Measurements from ENCODE around the gene LMO1.

LMO1 gene

DNA sequence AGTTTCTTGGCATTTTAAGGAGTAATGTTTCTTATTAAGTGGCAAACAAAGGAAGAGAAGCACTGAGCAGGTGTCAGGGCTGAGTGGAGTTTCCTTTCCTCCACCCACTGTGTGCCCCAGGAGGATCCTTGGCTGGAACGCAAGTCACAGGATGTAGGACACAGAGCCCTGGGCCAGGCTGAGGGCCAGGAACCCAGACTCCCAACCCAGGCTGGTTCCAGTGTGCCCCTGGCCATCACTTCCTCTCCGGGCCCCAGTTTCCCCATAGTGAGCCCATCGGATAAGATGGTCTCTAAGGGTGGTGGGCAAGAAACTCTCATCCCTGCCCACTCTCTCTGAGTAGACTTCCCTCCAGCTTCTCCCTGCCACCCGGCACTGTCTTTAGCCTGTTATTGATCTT is 45.3 kb downstream of the LMO1 start:
- in situ Hi-C loops (cut with MboI; ENCODE audit: low sequenced_read_pairs) = no loop called here
- H3K4me3 ChIP-seq = no peak overlapping the region
- no peaks in the 10 kb centered on the region for H3K9me3 ChIP-seq
- H3K36me3 ChIP-seq (replicated peaks) = no peaks in the 10 kb centered on the region
- H3K27me3 ChIP-seq (ENCODE audit: low read depth) = 0 out of 2 replicates have a peak, but pooled peaks cover 3% of the 10 kb centered on the region
- no peaks in the 10 kb centered on the region for H3K4me1 ChIP-seq
- no peak for DNase-seq (ENCODE audit: low spot score in 2 of 2)

DNA sequence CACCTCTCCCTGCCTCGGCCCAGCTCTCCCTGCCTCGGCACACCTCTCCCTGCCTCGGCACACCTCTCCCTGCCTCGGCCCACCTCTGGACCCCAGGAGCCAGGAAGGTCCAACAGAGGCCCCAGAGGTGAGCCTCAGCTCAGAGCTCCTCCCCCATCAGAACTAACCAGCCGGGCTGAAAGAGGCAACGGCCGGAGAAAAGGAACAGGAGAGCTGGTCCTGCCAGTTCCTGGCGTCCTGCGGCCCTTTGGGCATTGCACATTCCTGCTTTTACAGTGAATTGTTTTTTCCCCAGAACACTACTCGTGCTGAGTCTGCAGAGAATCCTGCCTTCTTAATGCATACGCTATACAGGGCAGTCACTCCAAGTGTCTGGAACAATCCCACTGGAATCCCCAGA is 45.8 kb downstream of the LMO1 start:
- DNase-seq (ENCODE audit: low spot score in 2 of 2) = no peak
- Histone ChIP-seq H3K4me3 (no peak overlapping the region), H3K36me3 (replicated peaks) (no peaks in the 10 kb centered on the region), H3K4me1 (no peaks in the 10 kb centered on the region), H3K27me3 (ENCODE audit: low read depth) (0 out of 2 replicates have a peak, but pooled peaks cover 3% of the 10 kb centered on the region), H3K9me3 (no peaks in the 10 kb centered on the region)
- in situ Hi-C loops (cut with MboI; ENCODE audit: low sequenced_read_pairs) = no loop called here

GRCh38 chr11:8217136-8217535 is 46.5 kb downstream of the LMO1 start:
- Histone ChIP-seq H3K36me3 (replicated peaks) (no peaks in the 10 kb centered on the region), H3K4me3 (no peak overlapping the region), H3K27me3 (ENCODE audit: low read depth) (0 out of 2 replicates have a peak, but pooled peaks cover 3% of the 10 kb centered on the region), H3K4me1 (no peaks in the 10 kb centered on the region), H3K9me3 (no peaks in the 10 kb centered on the region)
- DNase-seq (ENCODE audit: low spot score in 2 of 2) = no peak
- in situ Hi-C loops (cut with MboI; ENCODE audit: low sequenced_read_pairs) = no loop called here

DNA sequence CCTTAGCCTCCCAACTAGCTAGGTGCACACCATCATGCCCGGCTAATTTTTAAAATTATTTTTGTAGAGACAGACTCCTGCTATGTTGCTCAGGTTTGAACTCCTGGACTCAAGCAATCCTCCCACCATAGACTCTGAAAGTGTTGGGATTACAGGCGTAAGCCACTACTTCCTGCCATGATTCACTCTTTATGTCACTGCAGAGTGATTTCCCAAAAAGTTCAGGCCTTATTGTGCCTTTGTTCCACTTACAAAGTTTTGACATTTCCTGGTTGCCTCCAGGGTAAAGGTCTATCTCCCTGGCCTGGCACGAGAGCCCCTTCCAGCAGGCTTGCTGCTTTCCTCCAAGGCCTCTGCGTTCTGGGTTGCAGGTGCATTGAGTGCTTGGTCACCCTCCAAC is 50.3 kb downstream of the LMO1 start:
- DNase-seq (ENCODE audit: low spot score in 2 of 2) = no peak
- in situ Hi-C loops (cut with MboI; ENCODE audit: low sequenced_read_pairs) = no loop called here
- Histone ChIP-seq H3K27me3 (ENCODE audit: low read depth) (0 out of 2 replicates have a peak, but pooled peaks cover 3% of the 10 kb centered on the region), H3K9me3 (no peaks in the 10 kb centered on the region), H3K4me1 (no peaks in the 10 kb centered on the region), H3K4me3 (no peak overlapping the region), H3K36me3 (replicated peaks) (no peaks in the 10 kb centered on the region)

DNA sequence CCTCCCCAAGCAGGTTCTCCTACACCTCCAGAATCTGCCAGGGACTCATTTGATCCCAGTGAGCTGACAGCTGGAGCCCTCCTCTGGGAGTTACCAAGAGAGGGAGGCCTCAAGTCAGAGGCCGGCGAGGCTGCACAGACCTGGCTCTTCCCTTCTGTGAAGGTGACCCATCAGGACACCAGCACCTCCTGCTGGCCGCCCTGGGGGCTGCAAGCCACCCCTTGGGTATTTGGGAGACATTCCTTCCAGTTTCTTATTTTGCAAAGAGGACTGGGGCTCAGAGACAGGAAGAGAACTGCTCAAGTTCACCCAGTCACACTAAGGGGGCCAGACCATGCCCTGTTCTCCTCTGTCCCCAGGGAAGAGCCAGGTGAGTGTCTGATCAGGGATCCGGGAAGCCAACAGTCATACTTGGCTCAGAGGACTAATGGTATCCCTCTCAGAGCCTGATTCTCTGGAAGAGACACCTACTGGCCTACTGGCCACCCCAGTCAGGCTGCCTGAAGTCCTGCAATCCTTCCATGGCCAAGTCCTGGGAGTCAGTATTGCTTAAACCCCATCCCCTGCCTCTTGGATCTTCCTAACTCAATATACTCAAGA is 54.4 kb downstream of the LMO1 start:
- H3K27me3 ChIP-seq (ENCODE audit: low read depth) = 0 out of 2 replicates have a peak, but pooled peaks cover 3% of the 10 kb centered on the region
- no peaks in the 10 kb centered on the region for H3K9me3 ChIP-seq
- H3K4me1 ChIP-seq = no peaks in the 10 kb centered on the region
- H3K4me3 ChIP-seq = no peak overlapping the region
- H3K36me3 ChIP-seq (replicated peaks) = no peaks in the 10 kb centered on the region
- peak in 1 of 2 experiments; percentile 53 for DNase-seq (ENCODE audit: low spot score in 2 of 2)
- in situ Hi-C loops (cut with MboI; ENCODE audit: low sequenced_read_pairs) = no loop called here

DNA sequence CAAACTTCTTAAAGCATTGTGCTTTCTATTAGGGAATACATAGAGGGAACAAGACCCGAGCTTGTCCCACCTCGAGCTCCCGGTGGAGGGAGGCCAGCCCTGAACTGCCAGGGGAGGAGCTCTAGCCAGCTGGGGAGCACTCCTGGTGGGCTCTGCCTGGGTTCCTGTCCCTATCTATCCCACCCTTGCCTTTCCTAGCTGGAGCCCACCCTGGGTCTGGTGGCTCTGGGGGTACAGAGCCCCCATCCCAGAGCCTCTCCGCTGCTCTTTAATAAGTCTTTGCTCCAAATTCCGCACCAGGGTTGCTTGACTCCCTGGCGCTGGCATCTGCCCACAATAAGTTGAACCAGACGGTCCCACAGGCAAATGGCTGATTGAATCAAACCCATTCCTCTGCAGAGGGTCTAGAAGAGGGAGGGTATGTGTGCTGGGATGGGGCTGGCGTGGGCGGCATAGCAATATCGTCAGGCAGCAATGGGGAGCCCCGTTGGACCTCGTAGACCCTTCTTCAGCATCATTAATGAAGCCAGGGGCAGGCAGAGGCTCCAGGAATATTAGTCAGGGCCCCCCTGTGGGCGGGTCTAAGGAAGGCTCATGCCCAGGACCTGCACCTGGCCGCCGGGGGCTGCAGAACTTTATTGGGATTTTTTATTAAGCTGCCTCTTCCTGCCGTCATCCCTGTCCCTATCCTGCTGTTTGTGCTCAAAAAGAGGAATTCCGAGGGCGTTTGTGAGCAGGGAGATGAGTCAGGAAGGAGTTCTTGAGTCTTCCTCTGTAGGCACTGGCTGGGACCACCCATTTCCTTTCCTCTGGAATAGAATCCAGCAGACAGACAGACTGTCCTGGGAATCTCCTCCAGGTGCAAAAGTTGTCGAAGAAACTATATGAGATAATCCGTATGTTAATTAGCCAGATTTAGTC is 56.3 kb downstream of the LMO1 start:
- Histone ChIP-seq H3K4me1 (no peaks in the 10 kb centered on the region), H3K36me3 (replicated peaks) (no peaks in the 10 kb centered on the region), H3K27me3 (ENCODE audit: low read depth) (0 out of 2 replicates have a peak, but pooled peaks cover 3% of the 10 kb centered on the region), H3K9me3 (no peaks in the 10 kb centered on the region), H3K4me3 (no peak overlapping the region)
- DNase-seq (ENCODE audit: low spot score in 2 of 2) = no peak
- in situ Hi-C loops (cut with MboI; ENCODE audit: low sequenced_read_pairs) = no loop called here

DNA sequence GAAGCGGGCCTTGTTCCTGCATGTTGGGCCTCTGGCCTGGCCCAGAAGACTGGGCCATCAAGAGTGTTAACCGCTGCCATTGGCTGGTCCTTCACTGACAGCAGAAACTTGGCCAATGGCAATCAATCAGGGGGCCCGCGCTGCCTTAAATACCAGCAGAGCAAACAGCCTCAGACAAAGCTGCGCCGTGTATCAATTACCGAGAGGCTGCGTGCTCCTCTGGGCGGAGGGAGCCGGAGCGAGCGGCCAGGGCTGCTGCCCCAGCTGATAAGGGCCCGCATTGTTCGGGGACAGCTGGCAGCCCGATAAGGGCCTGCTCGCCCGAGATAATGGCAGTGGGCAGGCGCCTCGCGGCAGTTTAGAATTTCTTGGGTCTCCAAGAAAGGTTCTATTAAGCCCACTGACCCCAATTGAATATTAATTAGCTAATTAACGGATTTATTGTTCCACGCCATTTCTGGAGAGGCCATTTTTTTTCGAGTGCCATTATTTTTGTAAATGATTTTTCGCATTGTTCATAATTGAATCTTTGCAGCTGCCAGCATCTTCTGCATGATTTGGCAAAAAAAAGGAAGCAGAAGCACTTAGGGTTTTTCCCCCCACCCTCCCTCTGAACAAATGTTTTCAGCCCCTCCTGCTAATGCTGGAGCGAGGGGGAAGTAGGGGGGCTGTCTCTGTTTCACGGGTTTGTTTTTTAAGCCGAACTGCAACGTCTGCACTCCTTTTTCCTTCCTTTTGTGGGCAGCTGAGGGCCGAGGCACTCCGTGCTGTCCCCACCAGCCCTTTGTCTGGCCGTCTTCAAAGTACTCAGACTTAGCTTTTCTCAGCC is 57.2 kb downstream of the LMO1 start:
- DNase-seq (ENCODE audit: low spot score in 2 of 2) = no peak
- Histone ChIP-seq H3K4me1 (no peaks in the 10 kb centered on the region), H3K4me3 (no peak overlapping the region), H3K9me3 (no peaks in the 10 kb centered on the region), H3K36me3 (replicated peaks) (no peaks in the 10 kb centered on the region), H3K27me3 (ENCODE audit: low read depth) (0 out of 2 replicates have a peak, but pooled peaks cover 3% of the 10 kb centered on the region)
- in situ Hi-C loops (cut with MboI; ENCODE audit: low sequenced_read_pairs) = no loop called here

- Histone ChIP-seq H3K9me3 (no peaks in the 10 kb centered on the region), H3K36me3 (replicated peaks) (no peaks in the 10 kb centered on the region), H3K27me3 (ENCODE audit: low read depth) (0 out of 2 replicates have a peak, but pooled peaks cover 3% of the 10 kb centered on the region), H3K4me1 (no peaks in the 10 kb centered on the region), H3K4me3 (no peak overlapping the region)
- DNase-seq (ENCODE audit: low spot score in 2 of 2) = no peak
- in situ Hi-C loops (cut with MboI; ENCODE audit: low sequenced_read_pairs) = no loop called here
Measured at GRCh38 chr11:8205566-8205965, 58.1 kb downstream of the LMO1 start.

DNA sequence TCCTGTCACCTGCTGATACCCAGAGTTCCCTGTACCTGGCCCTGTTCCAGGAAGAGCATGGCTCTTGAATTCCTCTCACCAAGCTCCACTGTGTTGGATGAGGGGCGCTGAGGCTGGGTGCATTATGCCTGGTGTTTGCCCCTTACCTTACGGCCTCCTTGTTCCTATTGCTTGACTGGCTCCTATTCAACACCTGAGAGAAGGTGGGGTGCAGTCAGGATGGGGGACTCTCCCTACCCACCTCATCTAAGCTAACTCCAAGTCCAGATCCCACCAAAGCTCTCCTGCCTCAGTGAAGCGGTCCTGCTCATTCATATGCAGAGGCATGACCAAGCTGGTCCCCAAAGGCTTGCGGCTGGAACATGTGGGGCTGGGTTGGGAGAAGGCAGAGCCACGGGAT is 59.1 kb downstream of the LMO1 start:
- no peaks in the 10 kb centered on the region for H3K4me1 ChIP-seq
- DNase-seq (ENCODE audit: low spot score in 2 of 2) = no peak
- no peaks in the 10 kb centered on the region for H3K9me3 ChIP-seq
- in situ Hi-C loops (cut with MboI; ENCODE audit: low sequenced_read_pairs) = no loop called here
- H3K4me3 ChIP-seq = no peak overlapping the region
- H3K27me3 ChIP-seq (ENCODE audit: low read depth) = peaks cover 3% of the 10 kb centered on the region; the same call in 1 of the 2 replicates
- H3K36me3 ChIP-seq (replicated peaks) = no peaks in the 10 kb centered on the region

DNA sequence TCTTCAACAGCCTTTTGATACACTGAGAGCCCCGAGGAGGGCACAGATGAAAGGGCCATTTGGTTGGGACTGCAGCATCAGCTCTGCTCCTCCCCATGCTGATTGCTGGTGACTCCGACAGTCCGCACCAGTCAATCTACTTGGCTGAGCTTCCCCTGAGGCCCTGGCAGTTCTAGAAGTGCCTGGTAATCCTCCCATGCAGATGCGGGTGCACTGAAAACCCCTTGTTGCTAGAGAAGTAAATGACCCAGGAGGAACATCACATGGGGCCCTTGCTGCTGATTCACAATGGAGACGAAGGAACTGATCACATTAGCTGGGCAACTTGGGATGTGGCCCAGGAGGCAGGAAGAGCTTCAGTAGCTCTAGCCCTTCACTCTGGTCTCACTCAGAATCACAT is 59.7 kb downstream of the LMO1 start:
- Histone ChIP-seq H3K4me3 (no peak overlapping the region), H3K36me3 (replicated peaks) (no peaks in the 10 kb centered on the region), H3K27me3 (ENCODE audit: low read depth) (peaks cover 3% of the 10 kb centered on the region; the same call in 1 of the 2 replicates), H3K9me3 (no peaks in the 10 kb centered on the region), H3K4me1 (no peaks in the 10 kb centered on the region)
- in situ Hi-C loops (cut with MboI; ENCODE audit: low sequenced_read_pairs) = no loop called here
- DNase-seq (ENCODE audit: low spot score in 2 of 2) = no peak

DNA sequence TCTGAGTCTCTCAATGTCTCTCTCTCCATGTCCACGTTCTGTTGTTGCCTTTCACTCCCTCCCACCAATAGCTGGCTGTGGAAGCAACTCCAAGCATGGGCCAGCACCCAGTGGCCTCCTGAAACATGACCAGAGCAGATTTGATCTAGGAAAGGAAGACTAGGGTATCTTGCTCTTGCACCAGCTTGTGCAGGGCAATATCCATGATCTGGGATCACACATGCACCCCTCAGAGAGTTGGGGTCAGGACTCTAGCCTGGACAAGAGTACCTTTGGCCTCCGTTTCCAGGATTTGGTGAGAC is 60.3 kb downstream of the LMO1 start:
- no peak overlapping the region for H3K4me3 ChIP-seq
- H3K27me3 ChIP-seq (ENCODE audit: low read depth) = peaks cover 3% of the 10 kb centered on the region; the same call in 1 of the 2 replicates
- H3K36me3 ChIP-seq (replicated peaks) = no peaks in the 10 kb centered on the region
- no peaks in the 10 kb centered on the region for H3K4me1 ChIP-seq
- in situ Hi-C loops (cut with MboI; ENCODE audit: low sequenced_read_pairs) = no loop called here
- H3K9me3 ChIP-seq = no peaks in the 10 kb centered on the region
- no peak for DNase-seq (ENCODE audit: low spot score in 2 of 2)

GRCh38 chr11:8202516-8203413 is 60.9 kb downstream of the LMO1 start:
- Histone ChIP-seq H3K9me3 (no peaks in the 10 kb centered on the region), H3K27me3 (ENCODE audit: low read depth) (peaks cover under 1% of the 10 kb centered on the region; the same call in 1 of the 2 replicates), H3K4me1 (no peaks in the 10 kb centered on the region), H3K36me3 (replicated peaks) (no peaks in the 10 kb centered on the region), H3K4me3 (no peak overlapping the region)
- in situ Hi-C loops (cut with MboI; ENCODE audit: low sequenced_read_pairs) = no loop called here
- no peak for DNase-seq (ENCODE audit: low spot score in 2 of 2)

Data from HAP-1 (cell line).